HG02571 (cell line): Measurements from ENCODE around the gene PCNX3.
"Not testable (repeated sequence)": the region's sequence is repeated elsewhere in the genome, so short reads cannot be mapped to it uniquely, and the experiment has no call there.

Experiments
- ATAC-seq: cut with Tn5 transposase; IDR thresholded peaks from one replicate; pipeline ENCODE4 v1.9.1; 2021; ENCODE audit warnings: mild to moderate bottlenecking, moderate library complexity; ENCODE audit not compliant: unreplicated experiment

Gene PCNX3

GRCh38 chr11:65637794-65638419 lies 22.3 kb downstream of the PCNX3 start, which contains the start of gene SIPA1:
TSS of gene SIPA1 (plus strand) at chr11:65638101. CDS start at chr11:65640922, 2,821 bp downstream.
- ATAC-seq, result no peak

DNA sequence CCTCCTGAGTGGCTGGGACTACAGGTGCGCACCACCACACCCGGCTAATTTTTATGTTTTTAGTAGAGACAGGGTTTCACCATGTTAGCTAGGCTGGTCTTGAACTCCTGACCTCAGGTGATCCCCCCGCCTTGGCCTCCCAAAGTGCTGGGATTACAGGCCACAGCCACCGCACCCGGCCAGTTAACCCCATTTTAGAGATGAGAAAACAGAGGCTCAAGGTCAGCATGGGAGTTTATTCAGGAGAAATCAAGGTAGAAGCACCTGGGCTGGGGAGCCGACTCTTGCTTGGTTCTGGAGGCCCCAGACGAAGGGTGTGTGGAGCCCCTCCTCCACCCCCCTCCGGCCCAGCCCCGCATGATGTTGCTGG lies 23.6 kb downstream of the PCNX3 start:
- ATAC-seq, result not testable (repeated sequence)

DNA sequence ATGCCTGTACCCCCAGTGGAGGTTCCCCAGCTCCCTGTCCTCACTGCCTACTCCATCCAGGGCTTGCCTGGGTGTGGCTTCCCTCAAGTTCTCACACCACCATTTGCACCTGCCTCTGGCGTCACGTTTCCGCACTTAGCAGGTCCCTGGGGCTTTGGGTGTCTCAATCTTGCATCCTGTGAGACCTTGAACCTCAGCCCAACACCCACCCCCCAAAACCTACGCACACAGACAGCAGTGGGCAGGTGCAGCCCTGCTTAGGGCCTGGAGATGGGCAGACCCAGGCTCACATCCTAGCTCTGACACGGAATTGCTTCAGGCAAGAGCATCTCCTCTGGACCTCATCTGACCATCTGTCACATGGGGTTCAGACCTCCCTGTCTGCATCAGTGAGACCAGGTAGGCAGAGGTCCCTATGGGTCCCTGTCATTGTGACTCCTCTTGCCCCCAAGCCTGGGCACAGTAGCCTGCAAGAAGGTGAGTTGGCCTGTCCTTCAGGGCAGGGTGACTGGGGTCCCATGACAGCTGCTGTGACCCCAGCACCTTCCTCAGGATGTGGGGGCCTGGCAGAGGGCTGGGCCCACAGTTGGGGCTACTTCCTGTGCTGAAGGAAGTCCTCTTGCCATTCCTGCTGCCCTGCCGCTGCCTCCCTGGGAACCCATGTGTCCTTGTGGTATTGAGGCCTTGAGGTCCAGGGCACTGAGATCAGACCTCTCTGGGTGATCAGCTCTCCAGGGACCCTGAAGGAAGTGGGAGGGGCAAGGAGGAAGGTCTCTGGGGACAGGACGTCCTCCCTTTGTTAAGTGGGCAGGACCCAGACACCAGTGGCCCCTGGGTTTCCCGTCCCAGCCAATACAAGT lies 24.3 kb downstream of the PCNX3 start:
- no peak for ATAC-seq

DNA sequence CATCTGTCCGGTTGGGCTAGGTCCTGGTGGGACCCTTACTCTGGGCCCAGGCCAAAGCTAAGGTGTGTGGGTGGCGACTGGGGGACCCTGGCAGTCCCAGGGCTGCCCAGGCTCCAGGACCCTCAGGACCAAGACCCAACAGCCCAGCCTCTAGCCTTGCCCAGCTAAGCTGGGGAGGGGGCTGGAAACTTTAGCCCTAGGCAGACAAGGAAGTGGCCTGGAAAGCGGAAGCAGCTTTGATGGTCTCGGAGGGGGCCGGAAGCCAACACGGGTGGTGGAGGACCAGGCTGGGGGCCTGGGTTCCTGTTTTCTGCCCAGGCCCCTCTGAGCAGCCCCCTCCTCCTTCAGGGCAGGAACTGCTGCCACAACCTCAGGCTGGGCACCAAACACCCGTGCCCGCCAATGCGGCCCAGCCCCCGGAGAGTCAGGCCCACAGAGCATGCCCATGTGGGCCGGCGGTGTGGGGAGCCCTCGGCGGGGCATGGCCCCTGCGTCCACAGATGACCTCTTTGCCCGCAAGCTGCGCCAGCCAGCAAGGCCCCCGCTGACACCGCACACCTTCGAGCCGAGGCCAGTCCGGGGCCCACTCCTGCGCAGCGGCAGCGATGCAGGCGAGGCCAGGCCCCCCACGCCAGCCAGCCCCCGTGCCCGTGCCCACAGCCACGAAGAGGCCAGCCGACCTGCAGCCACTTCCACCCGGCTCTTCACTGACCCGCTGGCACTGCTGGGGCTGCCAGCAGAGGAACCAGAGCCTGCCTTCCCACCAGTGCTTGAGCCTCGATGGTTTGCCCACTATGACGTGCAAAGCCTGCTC lies 25.1 kb downstream of the PCNX3 start:
- no peak for ATAC-seq

DNA sequence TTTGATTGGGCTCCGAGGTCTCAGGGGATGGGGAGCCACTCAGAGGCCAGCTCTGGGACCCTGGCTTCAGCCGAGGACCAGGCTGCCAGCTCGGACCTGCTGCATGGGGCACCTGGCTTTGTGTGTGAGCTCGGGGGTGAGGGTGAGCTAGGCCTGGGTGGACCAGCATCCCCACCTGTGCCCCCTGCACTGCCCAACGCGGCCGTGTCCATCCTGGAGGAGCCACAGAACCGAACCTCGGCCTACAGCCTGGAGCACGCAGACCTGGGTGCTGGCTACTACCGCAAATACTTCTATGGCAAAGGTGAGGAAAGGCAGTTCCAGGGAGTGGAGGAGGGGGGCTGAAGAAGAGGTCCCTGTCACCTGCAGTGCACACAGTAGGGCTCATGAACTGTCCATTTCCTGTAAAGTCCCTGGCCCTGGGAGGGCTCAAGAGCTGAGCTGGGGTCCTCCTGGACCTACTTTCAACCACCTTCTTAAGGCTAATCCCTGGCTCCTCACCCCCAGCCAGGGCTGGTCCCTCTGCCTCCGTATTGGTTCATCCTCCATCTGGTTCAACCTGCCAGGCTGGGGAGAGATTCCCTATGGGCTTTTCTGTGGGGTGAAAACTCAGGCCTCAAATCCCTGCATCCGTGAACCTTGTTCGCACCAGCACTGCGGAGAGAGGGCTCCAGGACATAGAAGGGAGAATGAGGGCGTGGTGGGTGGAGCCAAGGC lies 25.9 kb downstream of the PCNX3 start:
- no peak for ATAC-seq

DNA sequence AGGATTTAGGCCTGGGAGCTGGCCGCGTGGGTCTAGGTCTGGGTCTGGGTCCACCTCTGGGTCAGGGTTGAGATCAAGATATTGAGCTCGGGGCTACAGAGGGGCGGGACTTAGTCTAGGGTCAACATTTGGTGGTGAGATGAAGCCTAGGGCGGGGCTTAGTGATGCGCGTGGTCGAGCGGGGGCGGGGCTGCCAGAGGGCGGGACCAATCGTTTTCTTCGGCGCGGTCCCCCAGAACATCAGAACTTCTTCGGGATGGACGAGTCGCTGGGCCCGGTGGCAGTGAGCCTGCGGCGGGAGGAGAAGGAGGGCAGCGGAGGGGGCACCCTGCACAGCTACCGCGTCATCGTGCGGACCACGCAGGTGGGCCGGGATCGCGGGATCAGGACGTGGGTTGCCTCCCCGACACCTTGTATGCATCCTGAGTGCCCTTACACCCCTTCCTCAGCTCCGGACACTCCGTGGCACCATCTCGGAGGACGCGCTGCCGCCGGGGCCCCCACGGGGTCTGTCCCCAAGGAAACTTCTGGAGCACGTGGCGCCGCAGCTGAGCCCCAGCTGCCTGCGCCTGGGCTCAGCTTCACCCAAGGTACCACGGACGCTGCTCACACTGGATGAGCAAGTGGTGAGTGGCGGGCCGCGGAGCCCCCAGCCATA lies 26.6 kb downstream of the PCNX3 start:
- no peak for ATAC-seq

DNA sequence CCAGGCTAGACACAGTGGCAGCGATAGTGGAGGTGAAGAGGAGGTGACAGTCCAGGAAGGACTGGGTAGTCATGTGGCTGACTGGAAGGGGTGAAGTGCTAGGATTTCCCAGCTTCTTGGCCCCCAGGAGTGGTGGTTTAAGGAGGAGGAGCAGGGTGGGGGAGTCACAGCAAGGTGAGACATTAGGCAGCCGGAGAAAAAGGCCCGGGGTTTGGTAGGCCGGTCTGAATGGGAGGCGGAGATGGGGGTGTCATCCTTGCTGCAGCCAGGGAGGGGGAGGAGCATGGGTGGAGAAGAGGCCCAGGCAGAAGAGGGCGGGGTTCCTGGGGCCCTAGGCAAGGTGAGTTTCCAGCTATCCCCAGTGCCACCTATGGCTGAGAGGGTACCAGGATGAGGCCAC lies 28.4 kb downstream of the PCNX3 start:
- ATAC-seq, result no peak

GRCh38 chr11:65644837-65645236 lies 29.3 kb downstream of the PCNX3 start:
- no peak for ATAC-seq

DNA sequence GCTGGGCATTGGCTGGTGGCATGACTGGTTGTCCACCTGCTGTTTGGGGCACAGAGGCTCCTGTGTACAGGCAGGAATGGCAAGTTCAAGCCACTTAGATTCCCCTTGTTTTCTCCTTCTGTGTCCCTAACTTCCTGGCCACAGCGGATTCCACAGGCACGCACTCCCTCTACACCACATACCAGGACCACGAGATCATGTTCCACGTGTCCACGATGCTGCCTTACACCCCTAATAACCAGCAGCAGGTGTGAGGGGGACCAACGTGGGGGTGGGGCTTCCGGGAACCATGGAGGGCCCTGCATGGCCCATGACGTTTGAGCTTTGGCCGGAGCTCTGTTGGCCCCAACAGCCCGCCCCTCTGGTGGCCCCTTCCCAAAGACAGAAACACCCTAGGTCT lies 30.1 kb downstream of the PCNX3 start:
- ATAC-seq, result no peak

- no peak for ATAC-seq
These were observed 30.8 kb downstream of the PCNX3 start for GRCh38 chr11:65646288-65646957.

GRCh38 chr11:65646958-65647701 lies 31.6 kb downstream of the PCNX3 start:
- no peak for ATAC-seq

- ATAC-seq, result no peak
These were observed 33.5 kb downstream of the PCNX3 start for GRCh38 chr11:65648997-65649493.

GRCh38 chr11:65649656-65650546 lies 34.3 kb downstream of the PCNX3 start:
- no peak for ATAC-seq

DNA sequence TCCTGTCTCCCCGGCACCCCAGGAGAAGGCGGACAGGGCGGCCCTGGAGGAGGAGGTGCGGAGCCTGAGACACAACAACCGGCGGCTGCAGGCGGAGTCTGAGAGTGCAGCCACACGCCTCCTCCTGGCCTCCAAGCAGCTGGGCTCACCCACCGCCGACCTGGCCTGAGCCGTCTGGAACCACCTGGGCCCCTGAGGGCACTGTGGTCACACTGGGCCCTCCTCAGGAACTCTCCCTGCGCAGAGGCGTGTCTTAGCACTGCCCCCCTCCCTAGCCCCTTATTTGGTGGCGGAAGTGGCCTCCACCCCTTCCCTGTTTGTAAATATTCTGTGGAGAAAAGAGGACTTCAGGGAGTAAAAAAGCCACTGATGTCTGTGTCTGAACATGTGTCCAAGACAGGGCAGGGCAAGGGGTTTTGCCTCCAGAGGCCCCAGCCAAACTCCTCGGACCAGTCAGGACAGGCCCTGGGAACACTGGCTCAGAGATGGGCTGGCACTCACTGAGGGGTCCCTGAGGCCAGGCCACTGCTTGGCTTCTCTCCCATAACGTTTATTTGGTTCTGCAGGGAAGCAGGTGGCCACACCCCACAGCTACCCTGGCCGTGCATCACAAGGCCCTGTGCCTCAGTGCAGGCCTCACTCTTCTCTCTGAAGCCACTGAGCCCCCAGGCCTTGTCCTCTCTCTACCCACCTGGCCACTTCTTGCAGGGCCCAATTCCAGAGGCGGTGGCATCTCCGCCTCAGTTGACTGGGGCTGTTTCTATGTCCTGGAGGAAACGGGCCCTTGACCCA lies 35.2 kb downstream of the PCNX3 start:
- no peak for ATAC-seq

- no peak for ATAC-seq
These were observed 35.7 kb downstream of the PCNX3 start for GRCh38 chr11:65651339-65651588.

- ATAC-seq, result peak; percentile 9
These were observed 36.3 kb downstream of the PCNX3 start for GRCh38 chr11:65651589-65652510.
